AG09309 (cell line): ENCODE results near the gene BTBD16.

ENCODE experiments used
- DNase-seq: peaks from one replicate; pipeline ENCODE4 v3.0.0-alpha.2; 2010; ENCODE audit warnings: low read depth
- H3K4me3 ChIP-seq: 2 replicates; pipeline ENCODE4 v1.5.1; 2011; ENCODE audit warnings: mild to moderate bottlenecking, low read depth, low read length, moderate library complexity; ENCODE audit not compliant: control insufficient read depth
- TF ChIP-seq, protein P1 (sequence below): IDR thresholded peaks from 2 replicates; pipeline ENCODE4 v1.5.1; 2011; ENCODE audit warnings: mild to moderate bottlenecking, low read depth, low read length, inconsistent platforms; ENCODE audit not compliant: insufficient read depth, control insufficient read depth; ENCODE audit errors: missing control alignments

Gene BTBD16

DNA sequence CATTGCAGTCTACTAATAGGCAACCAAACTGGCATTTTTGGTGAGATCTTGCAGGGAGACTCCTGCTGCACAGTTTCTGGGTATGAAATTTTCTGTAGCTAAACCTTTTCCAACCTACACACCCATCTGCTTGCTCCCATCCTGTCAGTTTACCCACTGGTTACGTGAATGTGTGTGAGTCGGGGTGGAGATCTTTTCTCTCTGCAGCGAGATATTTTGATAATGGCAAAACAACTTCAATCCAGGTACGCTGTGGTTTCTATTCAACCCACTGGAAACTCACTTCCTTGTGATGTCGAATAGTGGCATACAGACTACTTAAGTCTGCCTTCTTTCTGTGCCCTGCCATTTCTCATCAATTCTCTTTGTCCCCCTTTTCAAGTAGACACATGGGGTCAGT is 107.9 kb downstream of the BTBD16 start:
- TF ChIP-seq, protein P1, sequence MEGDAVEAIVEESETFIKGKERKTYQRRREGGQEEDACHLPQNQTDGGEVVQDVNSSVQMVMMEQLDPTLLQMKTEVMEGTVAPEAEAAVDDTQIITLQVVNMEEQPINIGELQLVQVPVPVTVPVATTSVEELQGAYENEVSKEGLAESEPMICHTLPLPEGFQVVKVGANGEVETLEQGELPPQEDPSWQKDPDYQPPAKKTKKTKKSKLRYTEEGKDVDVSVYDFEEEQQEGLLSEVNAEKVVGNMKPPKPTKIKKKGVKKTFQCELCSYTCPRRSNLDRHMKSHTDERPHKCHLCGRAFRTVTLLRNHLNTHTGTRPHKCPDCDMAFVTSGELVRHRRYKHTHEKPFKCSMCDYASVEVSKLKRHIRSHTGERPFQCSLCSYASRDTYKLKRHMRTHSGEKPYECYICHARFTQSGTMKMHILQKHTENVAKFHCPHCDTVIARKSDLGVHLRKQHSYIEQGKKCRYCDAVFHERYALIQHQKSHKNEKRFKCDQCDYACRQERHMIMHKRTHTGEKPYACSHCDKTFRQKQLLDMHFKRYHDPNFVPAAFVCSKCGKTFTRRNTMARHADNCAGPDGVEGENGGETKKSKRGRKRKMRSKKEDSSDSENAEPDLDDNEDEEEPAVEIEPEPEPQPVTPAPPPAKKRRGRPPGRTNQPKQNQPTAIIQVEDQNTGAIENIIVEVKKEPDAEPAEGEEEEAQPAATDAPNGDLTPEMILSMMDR, result no peak
- no peak for DNase-seq
- no peak overlapping the region for H3K4me3 ChIP-seq

DNA sequence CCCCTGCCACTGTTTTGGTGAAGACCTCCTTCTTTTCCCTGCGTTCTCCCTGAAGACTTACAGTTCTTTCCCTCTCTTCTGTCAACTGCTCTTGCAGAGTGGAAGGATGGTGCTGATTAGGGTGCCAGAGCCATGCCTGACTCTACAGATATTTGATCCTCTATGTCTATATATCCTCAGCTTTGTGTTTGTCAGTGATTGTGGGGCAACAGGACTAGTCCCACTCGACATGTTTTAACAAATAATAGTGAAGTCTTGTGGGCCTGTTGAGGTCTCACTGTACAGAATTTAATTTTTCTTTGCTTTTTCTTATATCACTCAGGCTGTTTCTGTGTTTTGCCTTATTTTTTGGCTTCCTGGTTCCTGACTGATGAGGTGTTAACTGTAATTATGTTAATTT is 108.4 kb downstream of the BTBD16 start:
- H3K4me3 ChIP-seq, result no peak overlapping the region
- no peak for DNase-seq
- TF ChIP-seq, protein P1, result no peak

DNA sequence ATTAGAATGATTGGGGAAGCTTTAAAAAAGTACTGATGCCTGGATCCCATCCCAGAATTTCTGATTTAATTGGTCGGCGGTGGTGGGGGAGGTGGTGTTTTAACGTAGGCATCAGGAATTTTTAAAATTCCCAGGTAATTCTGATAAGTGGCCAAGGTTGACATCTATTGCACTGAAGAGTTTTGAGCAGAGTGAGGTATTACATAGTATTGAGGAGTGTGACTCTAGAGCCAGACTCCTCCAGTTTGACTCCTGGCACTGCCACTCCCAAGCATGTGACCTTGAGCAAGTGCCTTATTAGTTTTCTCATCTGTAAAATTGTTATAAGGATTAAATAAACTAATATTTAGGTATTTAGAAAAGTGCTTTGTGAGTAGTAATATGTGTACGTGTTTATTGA is 109.6 kb downstream of the BTBD16 start:
- TF ChIP-seq, protein P1, result no peak
- DNase-seq, result no peak
- H3K4me3 ChIP-seq, result no peak overlapping the region

DNA sequence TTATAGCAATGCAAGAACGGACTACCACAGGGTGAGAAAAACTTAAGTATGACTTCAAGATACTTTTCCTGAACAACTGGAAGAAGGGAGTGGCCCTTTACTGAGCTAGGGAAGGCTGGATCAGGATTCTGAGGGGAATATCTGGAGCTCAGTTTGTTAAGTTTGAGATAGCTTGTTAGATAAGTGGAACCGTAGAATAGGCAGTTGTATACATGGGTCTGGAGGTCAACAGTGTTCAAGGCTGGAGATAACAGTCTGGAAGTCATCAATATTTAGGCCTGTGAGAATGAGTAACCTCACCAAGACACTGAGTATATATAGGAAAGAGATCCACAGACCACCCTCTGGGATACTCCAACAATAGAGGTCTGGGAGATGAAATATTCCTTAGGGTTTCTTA is 110.6 kb downstream of the BTBD16 start:
- TF ChIP-seq, protein P1, result no peak
- no peak for DNase-seq
- H3K4me3 ChIP-seq, result no peak overlapping the region

DNA sequence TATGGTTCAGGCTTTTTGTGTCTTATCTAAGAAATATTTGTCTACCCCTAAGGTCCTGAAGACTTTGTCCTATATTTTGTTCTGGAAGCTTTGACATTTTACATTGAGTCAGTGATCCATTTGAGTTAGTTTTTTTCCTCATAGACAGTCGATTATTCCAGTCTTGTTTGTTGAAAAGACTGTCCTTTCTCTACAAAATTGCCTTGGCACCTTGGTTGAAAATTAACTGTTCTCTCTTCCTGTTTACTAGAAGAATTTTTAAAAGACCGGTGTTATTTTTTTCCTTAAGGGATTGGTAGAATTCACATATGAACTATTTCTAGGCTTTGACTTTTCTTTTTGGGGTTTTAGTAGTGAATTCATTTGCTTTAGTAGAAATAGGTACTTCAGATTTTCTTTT is 115.4 kb downstream of the BTBD16 start:
- TF ChIP-seq, protein P1, result no peak
- H3K4me3 ChIP-seq, result no peak overlapping the region
- DNase-seq, result no peak

DNA sequence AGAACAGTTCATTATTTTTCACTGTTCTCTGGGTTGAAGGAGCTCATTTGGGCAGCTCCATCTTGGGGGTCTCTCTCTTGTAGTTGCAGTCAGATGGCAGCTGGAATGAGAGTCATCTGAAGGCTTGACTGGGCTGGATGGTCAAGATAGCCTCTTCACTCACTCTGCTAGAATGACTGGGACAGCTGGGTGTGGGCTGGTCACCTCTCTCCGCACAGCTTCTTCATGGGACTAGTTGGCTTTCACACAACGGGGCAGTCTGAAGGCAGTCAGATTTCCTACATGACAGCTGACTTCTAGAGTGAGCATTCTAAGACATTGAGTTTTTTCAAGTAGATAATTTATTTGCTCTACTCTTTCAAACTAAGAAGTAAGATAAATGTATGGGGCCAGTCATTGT is 116.5 kb downstream of the BTBD16 start:
- no peak for DNase-seq
- no peak overlapping the region for H3K4me3 ChIP-seq
- TF ChIP-seq, protein P1, result no peak
